HCT116 (cell line): ENCODE measurements around the gene ASPN. TPM values are rescaled to one million over a fixed set of nuclear protein-coding genes. Genes with fewer than 3 reads are reported as not detected.

Experiments
- ATAC-seq: fragments of 200-7000 bp; cut with Tn5 transposase; 2 replicates; pipeline ENCODE4 v1.9.1; 2020; ENCODE audit warnings: mild to moderate bottlenecking, moderate library complexity
- BruUV-seq: library from RNA; stranded (reverse); fragments of 400-500 nt; replicated peaks from 2 replicates; lab custom pipeline; 2021; lab: Mats Ljungman, UMichigan
- CTCF ChIA-PET: fragments of 300-600 bp; sonication (Branson Sonifier 250); formaldehyde crosslinking; loops from one replicate; lab custom pipeline; 2021; ENCODE audit warnings: antibody characterized with exemption; lab: Charles Lee
- POLR2A ChIA-PET: fragments of 300-600, 350-600 bp; sonication (Branson Sonifier 250); formaldehyde crosslinking; loops from one replicate; lab custom pipeline; 2021; ENCODE audit warnings: antibody characterized with exemption; lab: Charles Lee
- RAD21 ChIA-PET, 2 experiments: fragments of 300-600 bp; sonication (Branson Sonifier 250); formaldehyde crosslinking; loops; one replicate each; lab custom pipeline; 2023; ENCODE audit warnings: low total read pairs in 2 of 2; ENCODE audit not compliant: uncharacterized antibody in 2 of 2, unreplicated experiment in 2 of 2, low non-redundant PET in 1 of 2; lab: Charles Lee
- DNase-seq: peaks from one replicate; pipeline ENCODE4 v3.0.0-alpha.2; 2010; ENCODE audit warnings: low read depth, low spot score
- H2AFZ ChIP-seq: fragments of 200-600 bp; shearing (Covaris generic), sonication (generic); 2 replicates; pipeline ENCODE4 v1.6.1; 2017; ENCODE audit warnings: low read depth, mixed run types, mixed read lengths, antibody characterized with exemption, low read length; ENCODE audit not compliant: poor library complexity, severe bottlenecking
- H3K27ac ChIP-seq: 2 replicates; pipeline ENCODE4 v1.5.1; 2012; ENCODE audit warnings: low read depth, low read length
- H3K27me3 ChIP-seq: fragments of 200-600 bp; sonication (generic); 2 replicates; pipeline ENCODE4 v1.6.1; 2016; ENCODE audit warnings: mixed run types, low read length, mixed read lengths; ENCODE audit not compliant: insufficient read depth
- H3K36me3 ChIP-seq, 2 experiments: fragments of 200-500 bp in 1 of 2; fragments of 200-600 bp in 1 of 2; sonication (Bioruptor generic) in 1 of 2; sonication (generic) in 1 of 2; 2 replicates each; pipeline versions ENCODE4 v1.5.1 to v1.6.1; 2014 to 2016; ENCODE audit warnings: low read length in 2 of 2, inconsistent platforms in 1 of 2, mixed read lengths in 1 of 2, mixed run types in 1 of 2; ENCODE audit not compliant: insufficient read depth in 2 of 2, control insufficient read depth in 1 of 2
- H3K4me1 ChIP-seq, 2 experiments: fragments of 200-600 bp in 1 of 2; sonication (generic) in 1 of 2; 2 replicates each; pipeline versions ENCODE4 v1.5.1 to v1.6.1; 2012 to 2017; ENCODE audit warnings: low read length in 2 of 2, inconsistent platforms in 1 of 2, mild to moderate bottlenecking in 1 of 2, mixed read lengths in 1 of 2, mixed run types in 1 of 2, moderate library complexity in 1 of 2; ENCODE audit not compliant: insufficient read depth in 2 of 2, control insufficient read depth in 1 of 2
- H3K4me2 ChIP-seq: fragments of 200-600 bp; sonication (generic); 2 replicates; pipeline ENCODE4 v1.6.1; 2017; ENCODE audit warnings: mixed run types, low read length, mixed read lengths
- H3K4me3 ChIP-seq, 2 experiments: fragments of 200-600 bp in 1 of 2; sonication (generic) in 1 of 2; replicated peaks in 1 of 2; 2 replicates each; pipeline ENCODE4 v1.5.1; 2011 to 2016; ENCODE audit warnings: low read length in 2 of 2, control low read depth in 1 of 2, low read depth in 1 of 2, mild to moderate bottlenecking in 1 of 2, mixed read lengths in 1 of 2, mixed run types in 1 of 2
- H3K79me2 ChIP-seq: fragments of 200-600 bp; sonication (generic); 2 replicates; pipeline ENCODE4 v1.6.1; 2017; ENCODE audit warnings: mild to moderate bottlenecking, mixed run types, low read length, moderate library complexity, mixed read lengths; ENCODE audit not compliant: insufficient read depth
- H3K9ac ChIP-seq: fragments of 200-600 bp; sonication (generic); 2 replicates; pipeline ENCODE4 v1.6.1; 2016; ENCODE audit warnings: low read length, mixed read lengths
- H3K9me2 ChIP-seq: fragments of 200-600 bp; sonication (generic), shearing (Covaris generic); 2 replicates; pipeline ENCODE4 v1.6.1; 2017; ENCODE audit warnings: mixed run types, mild to moderate bottlenecking, moderate library complexity; ENCODE audit not compliant: insufficient read depth
- H3K9me3 ChIP-seq, 2 experiments: fragments of 200-500 bp in 1 of 2; fragments of 200-600 bp in 1 of 2; sonication (Bioruptor generic) in 1 of 2; sonication (generic) in 1 of 2; 2 replicates each; pipeline ENCODE4 v1.6.1; 2014 to 2017; ENCODE audit warnings: low read length in 2 of 2, mixed read lengths in 2 of 2, inconsistent platforms in 1 of 2, low read depth in 1 of 2, mild to moderate bottlenecking in 1 of 2, mixed run types in 1 of 2, moderate library complexity in 1 of 2; ENCODE audit not compliant: control insufficient read depth in 1 of 2, insufficient read depth in 1 of 2
- H4K20me1 ChIP-seq: fragments of 200-600 bp; sonication (generic), shearing (Covaris generic); 2 replicates; pipeline ENCODE4 v1.6.1; 2017; ENCODE audit warnings: mixed run types, mild to moderate bottlenecking, moderate library complexity; ENCODE audit not compliant: insufficient read depth
- FOSL1 ChIP-seq: IDR thresholded peaks from 2 replicates; pipeline ENCODE4 v1.6.1; 2012; ENCODE audit warnings: low read depth
- ZFX ChIP-seq: fragments of 450-650 bp; IDR thresholded peaks from 2 replicates; pipeline ENCODE4 v1.6.1; 2017
- intact Hi-C: fragments of 100-400 bp; cut with micrococcal nuclease; formaldehyde crosslinking; loops from 2 replicates; pipeline ENCODE4 v1.10.0; 2022
- total RNA-seq: library from RNA; stranded (reverse); gene quantifications from one replicate; pipeline ENCODE4 v1.2.1, GENCODE V29; 2021; ENCODE audit not compliant: unreplicated experiment
- TF ChIP-seq, protein P1 (sequence below): IDR thresholded peaks from 2 replicates; pipeline ENCODE4 v1.6.1; 2012
- TF ChIP-seq, protein P2 (sequence below), 3 experiments: fragments of 200-600 bp in 1 of 3; sonication (generic) in 1 of 3; IDR thresholded peaks in 2 of 3; conservative IDR thresholded peaks in 1 of 3; 2 replicates each; pipeline ENCODE4 v1.5.1; 2012 to 2017; ENCODE audit warnings: low read depth in 2 of 3, low read length in 2 of 3, antibody characterized with exemption in 1 of 3, borderline replicate concordance in 1 of 3, control low read depth in 1 of 3, mild to moderate bottlenecking in 1 of 3, mixed read lengths in 1 of 3, mixed run types in 1 of 3, moderate library complexity in 1 of 3; ENCODE audit not compliant: insufficient read depth in 1 of 3

The ASPN gene
- total RNA-seq, 1 experiment from 2014 or later, result not detected

DNA sequence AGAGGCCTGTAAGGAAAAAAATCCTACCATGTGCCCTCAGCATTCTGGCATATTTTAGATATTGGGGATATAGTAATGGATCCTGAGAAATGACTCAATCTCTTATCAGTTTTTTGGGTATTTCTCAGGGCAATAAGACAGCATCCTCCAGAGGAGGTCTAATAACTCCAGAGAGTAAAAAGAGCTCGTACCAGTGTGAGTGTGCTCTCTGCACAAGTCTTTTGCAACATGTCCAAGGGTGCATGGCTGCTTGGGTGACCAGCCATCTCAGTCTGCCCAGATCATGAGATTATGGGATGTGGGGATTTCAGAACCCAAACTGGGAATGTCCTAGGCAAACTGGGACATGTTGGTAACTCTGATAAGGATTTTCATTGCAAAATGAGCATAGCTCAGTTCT, 15.3 kb downstream of the ASPN start:
- Histone ChIP-seq H4K20me1 (no peaks in the 10 kb centered on the region), H3K4me2 (no peak overlapping the region), H3K27ac (no peak overlapping the region), H3K9ac (no peak overlapping the region), H2AFZ (no peak overlapping the region), H3K9me2 (no peaks in the 10 kb centered on the region), H3K79me2 (no peaks in the 10 kb centered on the region), H3K36me3 (no peaks in the 10 kb centered on the region), H3K4me3 (no peak overlapping the region), H3K9me3 (no peaks in the 10 kb centered on the region), H3K4me1 (peaks cover 3 to 13% of the 10 kb centered on the region in 2 experiments; a peak in 3 of 4 replicates), H3K27me3 (no peaks in the 10 kb centered on the region)
- no TSS peak for BruUV-seq
- DNase-seq (no peak), ATAC-seq (no peak)
- intact Hi-C loops, result no loop called here
- ChIA-PET POLR2A (no interaction called here), RAD21 (no interaction called here), CTCF (no interaction called here)
- TF ChIP-seq, protein P1, sequence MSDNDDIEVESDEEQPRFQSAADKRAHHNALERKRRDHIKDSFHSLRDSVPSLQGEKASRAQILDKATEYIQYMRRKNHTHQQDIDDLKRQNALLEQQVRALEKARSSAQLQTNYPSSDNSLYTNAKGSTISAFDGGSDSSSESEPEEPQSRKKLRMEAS, result no peak
- no peak for TF ChIP-seq ZFX
- TF ChIP-seq, protein P2, sequence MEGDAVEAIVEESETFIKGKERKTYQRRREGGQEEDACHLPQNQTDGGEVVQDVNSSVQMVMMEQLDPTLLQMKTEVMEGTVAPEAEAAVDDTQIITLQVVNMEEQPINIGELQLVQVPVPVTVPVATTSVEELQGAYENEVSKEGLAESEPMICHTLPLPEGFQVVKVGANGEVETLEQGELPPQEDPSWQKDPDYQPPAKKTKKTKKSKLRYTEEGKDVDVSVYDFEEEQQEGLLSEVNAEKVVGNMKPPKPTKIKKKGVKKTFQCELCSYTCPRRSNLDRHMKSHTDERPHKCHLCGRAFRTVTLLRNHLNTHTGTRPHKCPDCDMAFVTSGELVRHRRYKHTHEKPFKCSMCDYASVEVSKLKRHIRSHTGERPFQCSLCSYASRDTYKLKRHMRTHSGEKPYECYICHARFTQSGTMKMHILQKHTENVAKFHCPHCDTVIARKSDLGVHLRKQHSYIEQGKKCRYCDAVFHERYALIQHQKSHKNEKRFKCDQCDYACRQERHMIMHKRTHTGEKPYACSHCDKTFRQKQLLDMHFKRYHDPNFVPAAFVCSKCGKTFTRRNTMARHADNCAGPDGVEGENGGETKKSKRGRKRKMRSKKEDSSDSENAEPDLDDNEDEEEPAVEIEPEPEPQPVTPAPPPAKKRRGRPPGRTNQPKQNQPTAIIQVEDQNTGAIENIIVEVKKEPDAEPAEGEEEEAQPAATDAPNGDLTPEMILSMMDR (IDR thresholded peaks at IDR 0.05 in 2 of 3, conservative IDR thresholded peaks at IDR 0.05 in 1 of 3; ENCODE audit: borderline replicate concordance in 1 of 3, insufficient read depth in 1 of 3, low read depth in 2 of 3, low read length in 2 of 3), result no peak

DNA sequence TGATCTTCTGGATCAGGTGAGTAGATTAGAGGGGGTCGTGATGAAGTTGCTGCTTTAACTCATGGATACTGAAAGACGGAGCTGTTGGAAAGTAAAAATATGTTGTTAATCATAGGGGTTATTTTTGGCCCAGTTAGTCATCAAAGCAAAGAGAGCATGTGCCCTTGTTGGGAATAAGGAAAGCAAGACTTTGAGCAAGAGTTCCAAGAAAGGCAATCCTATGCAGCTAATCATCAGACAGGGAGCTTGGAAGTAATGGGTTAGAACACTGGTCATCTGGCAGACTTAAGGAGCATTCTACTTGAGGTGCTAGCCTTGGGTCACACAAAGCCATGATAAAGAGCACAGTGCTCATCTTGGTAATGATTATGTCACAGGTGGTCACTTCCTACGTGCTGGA, 18.3 kb downstream of the ASPN start:
- DNase-seq (no peak), ATAC-seq (no peak)
- Histone ChIP-seq H3K9me3 (no peaks in the 10 kb centered on the region), H3K4me1 (peaks cover 3 to 13% of the 10 kb centered on the region in 2 experiments; a peak in 3 of 4 replicates), H3K27me3 (no peaks in the 10 kb centered on the region), H3K27ac (no peak overlapping the region), H3K9me2 (no peaks in the 10 kb centered on the region), H3K4me2 (peak overlapping the region; percentile 25), H3K79me2 (no peaks in the 10 kb centered on the region), H2AFZ (no peak overlapping the region), H4K20me1 (no peaks in the 10 kb centered on the region), H3K4me3 (no peak overlapping the region), H3K9ac (no peak overlapping the region), H3K36me3 (no peaks in the 10 kb centered on the region)
- CTCF ChIA-PET, result interaction anchor here (1.2 kb wide), 1 partner anchor 9 kb away, joined by 3 read pairs; no protein-coding TSS in a partner anchor
- POLR2A ChIA-PET, result no interaction called here
- BruUV-seq, result no TSS peak
- TF ChIP-seq, protein P1, result 0 out of 2 replicates have a peak, but pooled peaks have one; percentile 21
- no peak for TF ChIP-seq FOSL1
- RAD21 ChIA-PET, result no interaction called here
- intact Hi-C loops, result no loop called here
